ENCODE measurements around the gene LTBP1.

DNA sequence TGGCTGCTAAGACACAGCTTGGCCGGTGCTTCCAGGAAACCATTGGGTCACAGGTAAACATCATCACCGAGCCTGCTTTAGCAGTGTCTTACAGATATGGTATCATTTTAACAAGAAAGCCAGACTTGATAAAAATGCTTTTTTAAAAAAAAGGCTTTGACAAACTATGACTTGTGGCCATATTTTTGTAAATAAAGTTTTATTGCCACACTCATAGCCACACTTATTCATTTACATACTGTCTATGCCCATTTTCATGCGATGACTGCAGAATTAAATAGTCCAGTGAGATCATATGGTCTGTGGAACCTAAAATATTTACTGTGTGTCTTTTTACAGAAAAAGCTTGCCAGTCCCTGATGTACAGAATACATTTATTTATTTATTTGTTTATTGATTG is 242.0 kb downstream of the LTBP1 start:
- TF ChIP-seq, protein P1, sequence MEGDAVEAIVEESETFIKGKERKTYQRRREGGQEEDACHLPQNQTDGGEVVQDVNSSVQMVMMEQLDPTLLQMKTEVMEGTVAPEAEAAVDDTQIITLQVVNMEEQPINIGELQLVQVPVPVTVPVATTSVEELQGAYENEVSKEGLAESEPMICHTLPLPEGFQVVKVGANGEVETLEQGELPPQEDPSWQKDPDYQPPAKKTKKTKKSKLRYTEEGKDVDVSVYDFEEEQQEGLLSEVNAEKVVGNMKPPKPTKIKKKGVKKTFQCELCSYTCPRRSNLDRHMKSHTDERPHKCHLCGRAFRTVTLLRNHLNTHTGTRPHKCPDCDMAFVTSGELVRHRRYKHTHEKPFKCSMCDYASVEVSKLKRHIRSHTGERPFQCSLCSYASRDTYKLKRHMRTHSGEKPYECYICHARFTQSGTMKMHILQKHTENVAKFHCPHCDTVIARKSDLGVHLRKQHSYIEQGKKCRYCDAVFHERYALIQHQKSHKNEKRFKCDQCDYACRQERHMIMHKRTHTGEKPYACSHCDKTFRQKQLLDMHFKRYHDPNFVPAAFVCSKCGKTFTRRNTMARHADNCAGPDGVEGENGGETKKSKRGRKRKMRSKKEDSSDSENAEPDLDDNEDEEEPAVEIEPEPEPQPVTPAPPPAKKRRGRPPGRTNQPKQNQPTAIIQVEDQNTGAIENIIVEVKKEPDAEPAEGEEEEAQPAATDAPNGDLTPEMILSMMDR (IDR thresholded peaks at IDR 0.05), result no peak
- TF ChIP-seq POLR2A (IDR thresholded peaks at IDR 0.05), result no peak
